ENCODE results near the gene SFXN3.
A peak's percentile ranks its signal among the peaks of the same experiment; 100 is the strongest.

Gene SFXN3

DNA sequence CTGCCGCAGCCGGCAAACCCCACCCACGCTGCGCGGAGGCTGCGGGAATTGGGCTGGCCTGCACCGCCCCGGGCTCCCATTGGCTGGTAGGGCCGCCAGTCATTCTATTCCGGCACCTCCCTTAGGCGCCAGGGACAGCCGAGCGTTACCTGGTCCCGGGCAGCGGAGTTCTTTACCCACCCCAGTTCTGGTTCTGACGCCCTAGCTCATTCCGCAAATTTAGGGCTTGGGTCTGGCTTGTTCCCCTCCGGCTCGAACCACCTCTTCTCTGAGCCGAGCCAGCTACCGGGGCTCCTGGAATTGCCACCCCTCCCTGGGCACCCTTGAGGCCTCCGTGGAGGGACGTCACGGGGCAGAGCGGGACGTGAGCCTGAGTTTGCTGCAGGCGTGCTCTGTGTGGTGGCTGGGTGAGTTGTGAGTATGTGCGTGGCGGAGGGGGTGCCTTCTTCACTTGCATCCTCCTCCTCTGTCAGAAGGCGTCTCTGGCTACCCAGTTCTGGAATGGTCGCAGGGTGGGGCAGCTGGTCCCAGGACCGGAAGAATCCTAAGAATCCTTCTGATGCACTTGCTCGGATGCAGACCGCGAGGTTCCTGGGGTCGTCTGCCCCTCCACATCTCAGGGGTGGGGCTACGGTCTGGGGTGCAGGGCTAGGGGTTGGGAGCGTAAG is at the start of gene SFXN3, which contains the start of gene PDZD7:
TSS of gene SFXN3 (plus strand) at position 107 of the 668 bp plus-strand sequence. CDS start 3,461 bp downstream, outside the sequence.
TSS of gene PDZD7 (minus strand) at position 2 of the 668 bp plus-strand sequence. CDS start 910 bp downstream, outside the sequence.
- H3K27me3 ChIP-seq = peaks cover 0 to 8% of the 10 kb centered on the region in 2 donors
- no peak for TF ChIP-seq CTCF (IDR thresholded peaks at IDR 0.05)
- intact Hi-C loops (cut with DNase I; ENCODE audit: low total_unique reads) = loop anchor here (5.0 kb wide), 2 partner anchors 36 to 44 kb away; partner anchors contain the start of genes MRPL43 and TWNK
- H3K4me1 ChIP-seq = peaks cover 0 to 36% (median 22%) of the 10 kb centered on the region in 4 donors
- DNase-seq = peak; percentile 93 to 98
- H3K27ac ChIP-seq = peak within 1 kb of the TSS; percentile 99
- H3K4me3 ChIP-seq = peak within 1 kb of the TSS; percentile 69 to 88
- H3K36me3 ChIP-seq = peaks cover 15 to 20% (median 19%) of the 10 kb centered on the region in 3 donors
- H3K9me3 ChIP-seq = no peaks in the 10 kb centered on the region

DNA sequence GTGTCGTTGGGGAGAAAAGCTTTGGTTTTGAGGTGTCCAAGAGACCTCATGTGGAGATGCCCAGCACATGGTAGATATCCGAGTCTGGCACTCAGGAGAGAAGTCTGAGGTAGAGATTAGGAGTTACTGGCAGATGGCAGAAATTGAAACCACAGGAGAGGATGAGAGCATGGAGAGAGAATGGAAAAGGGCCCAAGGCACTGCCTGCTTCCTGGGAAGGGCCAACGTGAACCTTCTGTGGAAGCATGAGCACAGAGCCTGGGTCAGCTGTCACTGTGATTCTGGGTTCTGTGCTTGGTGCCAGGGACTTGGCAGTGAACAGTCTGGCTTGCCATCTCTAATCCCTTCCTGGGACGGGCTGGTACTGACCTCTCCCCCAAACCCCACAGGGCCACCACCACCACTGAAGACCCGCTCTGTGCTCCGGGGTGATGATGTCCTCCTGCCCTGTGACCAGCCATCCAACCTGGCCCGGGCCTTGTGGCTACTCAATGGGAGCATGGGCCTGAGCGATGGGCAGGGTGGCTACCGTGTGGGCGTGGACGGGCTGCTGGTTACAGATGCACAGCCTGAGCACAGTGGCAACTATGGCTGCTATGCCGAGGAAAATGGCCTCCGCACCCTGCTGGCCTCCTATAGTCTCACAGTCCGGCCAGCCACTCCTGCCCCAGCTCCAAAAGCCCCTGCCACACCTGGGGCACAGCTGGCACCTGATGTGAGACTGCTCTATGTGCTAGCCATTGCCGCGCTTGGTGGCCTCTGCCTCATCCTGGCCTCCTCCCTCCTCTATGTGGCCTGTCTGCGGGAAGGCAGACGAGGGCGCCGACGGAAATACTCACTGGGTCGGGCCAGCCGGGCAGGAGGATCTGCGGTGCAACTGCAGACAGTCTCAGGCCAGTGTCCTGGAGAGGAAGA is 47.9 kb upstream of the SFXN3 start:
- no peak for TF ChIP-seq CTCF (IDR thresholded peaks at IDR 0.05)
- intact Hi-C loops (cut with DNase I; ENCODE audit: low total_unique reads) = no loop called here
- DNase-seq = peak in 1 of 2 donors; percentile 62
- peaks cover 13 to 77% (median 45%) of the 10 kb centered on the region in 3 donors for H3K36me3 ChIP-seq
- no peak overlapping the region for H3K27ac ChIP-seq
- no peaks in the 10 kb centered on the region for H3K27me3 ChIP-seq
- no peak overlapping the region for H3K4me3 ChIP-seq
- peaks cover 0 to 20% (median 16%) of the 10 kb centered on the region in 4 donors for H3K4me1 ChIP-seq
- H3K9me3 ChIP-seq = no peaks in the 10 kb centered on the region

DNA sequence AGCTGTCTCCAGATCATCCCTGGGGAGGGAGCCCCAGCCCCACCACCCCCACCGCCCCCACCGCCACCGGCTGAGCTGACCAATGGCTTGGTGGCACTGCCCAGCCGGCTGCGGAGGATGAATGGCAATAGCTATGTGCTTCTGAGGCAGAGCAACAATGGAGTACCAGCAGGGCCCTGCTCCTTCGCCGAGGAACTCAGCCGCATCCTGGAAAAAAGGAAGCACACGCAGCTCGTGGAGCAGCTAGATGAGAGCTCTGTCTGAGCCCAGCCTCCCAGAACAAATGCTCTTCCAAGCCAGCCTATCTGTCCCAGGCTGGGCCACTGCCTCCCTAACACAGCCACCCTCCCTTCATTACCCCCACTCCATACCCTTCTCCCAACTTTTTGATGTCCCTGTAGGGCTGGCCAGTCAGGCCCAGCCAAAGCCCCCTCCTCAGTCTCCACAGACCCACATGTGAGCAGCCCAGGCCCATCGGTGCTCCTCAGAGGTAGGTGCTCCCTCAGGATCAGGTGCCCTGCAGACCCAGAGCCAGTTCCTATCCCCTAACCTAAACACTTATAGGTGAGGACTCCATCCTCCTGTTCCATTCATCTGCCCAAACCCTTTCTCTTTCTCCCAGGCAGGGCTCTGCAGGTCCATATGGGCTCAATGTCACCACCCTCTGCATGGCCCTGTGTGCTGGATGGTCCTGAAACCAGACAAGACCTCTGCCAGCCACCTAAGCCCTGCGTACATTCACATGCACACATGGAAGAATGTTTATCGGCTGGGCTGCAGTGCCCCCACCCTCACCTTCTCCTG is 47.0 kb upstream of the SFXN3 start:
- TF ChIP-seq CTCF (IDR thresholded peaks at IDR 0.05) = no peak
- intact Hi-C loops (cut with DNase I; ENCODE audit: low total_unique reads) = no loop called here
- peaks cover 0 to 29% (median 23%) of the 10 kb centered on the region in 4 donors for H3K4me1 ChIP-seq
- no peak overlapping the region for H3K27ac ChIP-seq
- no peaks in the 10 kb centered on the region for H3K9me3 ChIP-seq
- no peak for DNase-seq
- H3K36me3 ChIP-seq = peaks cover 13 to 68% (median 41%) of the 10 kb centered on the region in 3 donors
- H3K4me3 ChIP-seq = no peak overlapping the region
- no peaks in the 10 kb centered on the region for H3K27me3 ChIP-seq

DNA sequence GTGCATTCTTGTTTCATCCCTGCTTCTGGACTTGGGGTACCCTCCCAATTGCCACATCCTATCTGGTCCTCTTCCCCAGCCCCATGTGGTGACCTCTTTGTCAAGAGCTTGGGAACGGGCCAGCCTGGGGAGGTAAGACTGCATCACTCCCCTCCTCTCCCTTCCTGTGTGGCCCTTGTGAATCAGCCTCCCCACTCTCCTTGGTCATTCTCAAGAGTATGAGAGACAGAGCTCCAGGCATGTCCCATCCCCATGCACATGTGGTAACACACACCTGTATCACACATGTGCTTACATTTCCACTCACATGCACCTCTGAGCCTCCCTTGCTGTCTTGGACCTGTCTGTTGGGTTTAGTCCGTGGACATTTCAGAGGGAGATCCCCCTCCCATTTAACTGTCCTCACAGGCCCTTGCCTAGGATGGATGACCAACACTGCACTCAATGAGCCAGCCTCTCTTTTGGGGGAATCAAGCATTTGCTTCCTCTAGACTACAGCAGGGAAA is 46.3 kb upstream of the SFXN3 start:
- Histone ChIP-seq H3K4me1 (peaks cover 0 to 34% (median 26%) of the 10 kb centered on the region in 4 donors), H3K9me3 (no peaks in the 10 kb centered on the region), H3K27me3 (no peaks in the 10 kb centered on the region), H3K4me3 (no peak overlapping the region), H3K36me3 (peaks cover 13 to 62% (median 42%) of the 10 kb centered on the region in 3 donors), H3K27ac (no peak overlapping the region)
- intact Hi-C loops (cut with DNase I; ENCODE audit: low total_unique reads) = loop anchor here (5.0 kb wide), 1 partner anchor 48 kb away; the partner anchor contains the start of genes PDZD7 and SFXN3
- DNase-seq = peak in 1 of 2 donors; percentile 56
- no peak for TF ChIP-seq CTCF (IDR thresholded peaks at IDR 0.05)

Measured in tibial artery (tissue), 4 donors.